GM12878 (cell line): ENCODE results near the gene MIA2. TPM values are rescaled to one million over a fixed set of nuclear protein-coding genes. Genes with fewer than 3 reads are reported as not detected.
"Not testable (repeated sequence)": the region's sequence is repeated elsewhere in the genome, so short reads cannot be mapped to it uniquely, and the experiment has no call there.

ENCODE experiments used
- ATAC-seq: fragments of 200-7000 bp; cut with Tn5 transposase; 3 replicates; pipeline ENCODE4 v1.9.1; 2020; ENCODE audit warnings: mild to moderate bottlenecking, moderate library complexity
- BruUV-seq: library from RNA; stranded (reverse); fragments of 400-500 nt; replicated peaks from 2 replicates; lab custom pipeline; 2021; lab: Mats Ljungman, UMichigan
- CTCF ChIA-PET: fragments of 300-600 bp; sonication (Branson Sonifier 250); formaldehyde crosslinking; extraction: SDS; loops from one replicate; lab custom pipeline; 2021; ENCODE audit warnings: inconsistent platforms; lab: Yijun Ruan, JAX
- POLR2A ChIA-PET: fragments of 350-600 bp; formaldehyde crosslinking; extraction: SDS; loops from one replicate; lab custom pipeline; 2021; ENCODE audit warnings: inconsistent platforms; lab: Charles Lee
- RAD21 ChIA-PET: fragments of 300-600 bp; sonication (Branson Sonifier 250); formaldehyde crosslinking; loops from one replicate; lab custom pipeline; 2023; ENCODE audit warnings: antibody characterized with exemption; ENCODE audit not compliant: unreplicated experiment; lab: Charles Lee
- SMC1A ChIA-PET: fragments of 300-600 bp; sonication (Branson Sonifier 250); formaldehyde crosslinking; loops from one replicate; lab custom pipeline; 2023; ENCODE audit not compliant: unreplicated experiment, uncharacterized antibody; lab: Charles Lee
- DNase-seq: peaks from one replicate; pipeline ENCODE4 v3.0.0-alpha.2; 2011; ENCODE audit warnings: low read depth, low spot score
- FAIRE-seq: peaks from 3 replicates; lab custom pipeline; 2011; peaks lifted over from hg19 to GRCh38; lab: Jason Lieb, UNC
- H2AFZ ChIP-seq: 2 replicates; pipeline ENCODE4 v1.6.0; 2011; ENCODE audit warnings: low read depth, low read length, control low read depth; ENCODE audit not compliant: control insufficient read depth
- H3K27ac ChIP-seq: 2 replicates; pipeline ENCODE4 v1.5.1; 2011; ENCODE audit warnings: control low read depth; ENCODE audit not compliant: control insufficient read depth, insufficient read depth
- H3K27me3 ChIP-seq, 2 experiments: replicated peaks in 1 of 2; 2 replicates each; pipeline versions ENCODE4 v1.6.0 to v1.6.1; 2011; ENCODE audit warnings: low read length in 1 of 2; ENCODE audit not compliant: control insufficient read depth in 2 of 2, insufficient read depth in 2 of 2
- H3K36me3 ChIP-seq, 2 experiments: 2 replicates each; pipeline ENCODE4 v1.5.1; 2011; ENCODE audit warnings: low read length in 1 of 2; ENCODE audit not compliant: control insufficient read depth in 2 of 2, insufficient read depth in 2 of 2
- H3K4me1 ChIP-seq: 2 replicates; pipeline ENCODE4 v1.6.1; 2011; ENCODE audit warnings: mild to moderate bottlenecking, low read length, moderate library complexity, mixed read lengths; ENCODE audit not compliant: control insufficient read depth, insufficient read depth
- H3K4me2 ChIP-seq: 2 replicates; pipeline ENCODE4 v1.6.0; 2011; ENCODE audit warnings: control low read depth; ENCODE audit not compliant: control insufficient read depth, insufficient read depth
- H3K4me3 ChIP-seq: fragments of 200-600 bp; sonication (generic); 2 replicates; pipeline ENCODE4 v1.5.1; 2016
- H3K79me2 ChIP-seq: 2 replicates; pipeline ENCODE4 v1.6.0; 2011; ENCODE audit warnings: low read length; ENCODE audit not compliant: control insufficient read depth, insufficient read depth
- H3K9ac ChIP-seq: 2 replicates; pipeline ENCODE4 v1.8.0; 2011; ENCODE audit warnings: low read length, control low read depth, mixed read lengths; ENCODE audit not compliant: control insufficient read depth, insufficient read depth
- H3K9me3 ChIP-seq: replicated peaks from 3 replicates; pipeline ENCODE4 v1.5.1; 2011; ENCODE audit warnings: mild to moderate bottlenecking, low read length; ENCODE audit not compliant: control insufficient read depth, insufficient read depth
- H4K20me1 ChIP-seq: 2 replicates; pipeline ENCODE4 v1.6.0; 2011; ENCODE audit not compliant: control insufficient read depth, insufficient read depth
- JUNB ChIP-seq: IDR thresholded peaks from 2 replicates; pipeline ENCODE4 v1.6.1; 2016; ENCODE audit warnings: antibody characterized with exemption, mild to moderate bottlenecking
- SMC3 ChIP-seq: IDR thresholded peaks from 2 replicates; pipeline ENCODE4 v1.6.1; 2011; ENCODE audit warnings: low read length, improper control_type of control experiment, borderline replicate concordance
- SUZ12 ChIP-seq: fragments of 200-600 bp; sonication (generic); IDR thresholded peaks from one replicate; pipeline ENCODE4 v1.6.1; 2018; ENCODE audit warnings: antibody characterized with exemption, mild to moderate bottlenecking; ENCODE audit not compliant: unreplicated experiment
- ZBTB11 ChIP-seq: fragments of 450-650 bp; formaldehyde crosslinking; IDR thresholded peaks from 2 replicates; pipeline ENCODE4 v1.5.0; 2022; ENCODE audit warnings: mild to moderate bottlenecking, missing genetic modification characterization
- WGBS: methylation state at CpG from one replicate; pipeline ENCODE4 v1.1.6; 2016; ENCODE audit warnings: low lambda C conversion rate; ENCODE audit not compliant: insufficient replicate concordance, insufficient coverage; ENCODE audit errors: missing lambda C conversion rate; 5-methylcytosine and 5-hydroxymethylcytosine counted together
- in situ Hi-C: fragments of 300-500 bp; cut with MboI; formaldehyde crosslinking; loops from 9 replicates; pipeline ENCODE4 v1.14.3; 2018; ENCODE audit warnings: mixed read lengths
- intact Hi-C: fragments of 100-400 bp; cut with micrococcal nuclease; formaldehyde crosslinking; loops from one replicate; pipeline ENCODE4 v1.14.2; 2022; ENCODE audit not compliant: unreplicated experiment
- polyA plus RNA-seq, 11 experiments: library from polyadenylated mRNA; depleted of rRNA in 4 of 11; unstranded in 6 of 11; stranded (reverse) in 5 of 11; fragments of >200 nt; fragmentation: Nextera tagmentation in 4 of 11; fragmentation: Illumina TruSeq in 1 of 11; extraction: Ambion mirVana in 4 of 11; extraction: Trizol in 1 of 11; gene quantifications; 1 replicate in 1 of 11; 2 replicates in 10 of 11; pipeline versions ENCODE4 v1.2.1 to v1.2.3, GENCODE V29; 2011 to 2016; ENCODE audit warnings: inconsistent platforms in 2 of 11, missing spikeins in 2 of 11, low read depth in 1 of 11
- total RNA-seq, 4 experiments: library from RNA; depleted of rRNA in 3 of 4; stranded (reverse); fragments of >200 nt in 3 of 4; fragmentation: Illumina TruSeq in 1 of 4; extraction: Trizol in 1 of 4; gene quantifications; 2 replicates each; pipeline versions ENCODE4 v1.2.1 to v1.2.3, GENCODE V29; 2013 to 2021

Gene MIA2
- total and polyA plus RNA-seq, 10 of the 15 experiments (the other 5 are each of a cell fraction or from before 2014, with no cell fraction given) = 6.3 to 36.8 (median 17.1) TPM

DNA sequence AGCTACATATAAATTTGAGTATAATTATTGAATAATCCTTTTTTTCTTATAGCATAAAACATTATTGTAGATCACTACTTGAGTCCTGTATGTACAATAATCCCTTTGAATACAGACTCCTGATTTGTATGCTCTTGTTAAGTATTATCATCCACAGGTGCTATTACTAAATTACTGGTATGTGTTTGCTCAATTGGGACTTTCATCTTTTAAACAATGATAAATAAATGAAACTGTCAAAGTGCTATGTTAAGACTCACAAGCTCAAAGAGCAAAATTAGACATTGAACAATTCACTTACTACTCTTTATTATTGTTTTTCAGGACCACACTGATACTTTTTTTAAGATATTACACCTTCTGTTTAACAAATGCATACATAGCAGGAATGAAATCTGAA, 17.8 kb downstream of the MIA2 start:
- ChIA-PET POLR2A (no interaction called here), CTCF (interaction anchor here (1.9 to 4.1 kb wide), 2 partner anchors 20 to 25 kb away, joined by 5 to 10 read pairs; no protein-coding TSS in a partner anchor), SMC1A (interaction anchor here (0.6 to 2.5 kb wide), 3 partner anchors 15 to 67 kb away, joined by 3 to 13 read pairs (median 3); no protein-coding TSS in a partner anchor), RAD21 (interaction anchor here (1.0 kb wide), 1 partner anchor 20 kb away, joined by 3 read pairs; no protein-coding TSS in a partner anchor)
- intact Hi-C loops (no loop called here), in situ Hi-C loops (no loop called here)
- Histone ChIP-seq H3K27ac (no peak overlapping the region), H3K36me3 (no peaks in the 10 kb centered on the region), H3K27me3 (no peaks in the 10 kb centered on the region), H3K4me3 (no peak overlapping the region), H3K9me3 (no peaks in the 10 kb centered on the region), H3K4me2 (no peak overlapping the region), H2AFZ (no peak overlapping the region), H3K79me2 (no peaks in the 10 kb centered on the region), H3K4me1 (no peaks in the 10 kb centered on the region), H3K9ac (no peak overlapping the region), H4K20me1 (no peaks in the 10 kb centered on the region)
- DNase-seq (no peak), ATAC-seq (no peak), FAIRE-seq (no peak)
- no peak for TF ChIP-seq SMC3
- TF ChIP-seq SUZ12 = no peak
- TF ChIP-seq ZBTB11 (CRISPR knock-in tag) = no peak
- TF ChIP-seq JUNB = no peak
- BruUV-seq = no TSS peak

GRCh38 chr14:39257388-39257787, 23.7 kb downstream of the MIA2 start:
- BruUV-seq, H3K79me2 ChIP-seq, H4K20me1 ChIP-seq, H3K27me3 ChIP-seq, RAD21 ChIA-PET, H3K9me3 ChIP-seq, intact Hi-C loops, H3K9ac ChIP-seq, H3K27ac ChIP-seq, FAIRE-seq, H3K4me1 ChIP-seq, CTCF ChIA-PET, in situ Hi-C loops, H3K4me3 ChIP-seq, H2AFZ ChIP-seq, ATAC-seq, H3K36me3 ChIP-seq, H3K4me2 ChIP-seq, DNase-seq: not testable (repeated sequence)
- ChIA-PET POLR2A (interaction anchor here (0.8 kb wide), 1 partner anchor 9 kb away, joined by 4 read pairs; no protein-coding TSS in a partner anchor), SMC1A (interaction anchor here (0.8 kb wide), 1 partner anchor 9 kb away, joined by 3 read pairs; no protein-coding TSS in a partner anchor)
- 13% methylated on average over 1 of the region's 1 CpG for WGBS
